Prostate gland (tissue), 2 donors: Measurements from ENCODE around the gene SIPA1. TPM values are rescaled to one million over a fixed set of nuclear protein-coding genes. Genes with fewer than 3 reads are reported as not detected.
A peak's percentile ranks its signal among the peaks of the same experiment; 100 is the strongest.
"Not testable (repeated sequence)": the region's sequence is repeated elsewhere in the genome, so short reads cannot be mapped to it uniquely, and the experiment has no call there.

Source experiments
- DNase-seq: peaks from one replicate; pipeline ENCODE4 v3.0.0-alpha.2; 2019; ENCODE audit warnings: low spot score
- H3K27ac ChIP-seq, 2 donors: fragments of 200-600 bp; sonication (generic); 2 replicates each; pipeline ENCODE4 v1.5.1; 2017 to 2019
- H3K27me3 ChIP-seq: fragments of 200-600 bp; sonication (generic); replicated peaks from 2 replicates; pipeline ENCODE4 v1.5.1; 2019; ENCODE audit not compliant: insufficient read depth
- H3K36me3 ChIP-seq, 2 donors: fragments of 200-600 bp; sonication (generic); 1 replicate in 1 of 2; 2 replicates in 1 of 2; pipeline versions ENCODE4 v1.5.1 to v1.8.1; 2017 to 2019
- H3K4me1 ChIP-seq: fragments of 200-600 bp; sonication (generic); replicated peaks from 2 replicates; pipeline ENCODE4 v1.5.1; 2019
- H3K4me3 ChIP-seq, 2 donors: fragments of 200-600 bp; sonication (generic); 2 replicates each; pipeline ENCODE4 v1.5.1; 2017 to 2019
- H3K9me3 ChIP-seq: fragments of 200-600 bp; sonication (generic); 2 replicates; pipeline ENCODE4 v1.5.1; 2017
- POLR2A ChIP-seq: fragments of 450-650 bp; IDR thresholded peaks from one replicate; pipeline ENCODE4 v1.6.1; 2016; ENCODE audit warnings: antibody characterized with exemption, mild to moderate bottlenecking
- POLR2AphosphoS5 ChIP-seq: sonication (generic); formaldehyde crosslinking; IDR thresholded peaks from one replicate; pipeline ENCODE4 v1.6.1; 2017; ENCODE audit warnings: antibody characterized with exemption
- WGBS: methylation state at CpG from one replicate; pipeline ENCODE4 v1.1.5; 2018; 5-methylcytosine and 5-hydroxymethylcytosine counted together
- intact Hi-C: fragments of 100-400 bp; cut with DNase I; formaldehyde crosslinking; loops from one replicate; pipeline ENCODE4 v1.14.2; 2022
- total RNA-seq, 2 donors: library from RNA; depleted of rRNA; stranded (reverse); fragments of >200 nt; gene quantifications; one replicate each; pipeline ENCODE4 v1.1.0, GENCODE V29; 2016
- TF ChIP-seq, protein P1 (sequence below), 4 experiments: fragments of 200-600 bp in 2 of 4; fragments of 450-650 bp in 2 of 4; sonication (generic) in 2 of 4; IDR thresholded peaks; 1 replicate in 3 of 4; 2 replicates in 1 of 4; pipeline ENCODE4 v1.5.1; 2016 to 2019; ENCODE audit warnings: antibody characterized with exemption in 4 of 4, mild to moderate bottlenecking in 2 of 4, moderate library complexity in 2 of 4

SIPA1 gene
- total RNA-seq, 2 donors from 2014 or later: 38.2 to 45.2 TPM

DNA sequence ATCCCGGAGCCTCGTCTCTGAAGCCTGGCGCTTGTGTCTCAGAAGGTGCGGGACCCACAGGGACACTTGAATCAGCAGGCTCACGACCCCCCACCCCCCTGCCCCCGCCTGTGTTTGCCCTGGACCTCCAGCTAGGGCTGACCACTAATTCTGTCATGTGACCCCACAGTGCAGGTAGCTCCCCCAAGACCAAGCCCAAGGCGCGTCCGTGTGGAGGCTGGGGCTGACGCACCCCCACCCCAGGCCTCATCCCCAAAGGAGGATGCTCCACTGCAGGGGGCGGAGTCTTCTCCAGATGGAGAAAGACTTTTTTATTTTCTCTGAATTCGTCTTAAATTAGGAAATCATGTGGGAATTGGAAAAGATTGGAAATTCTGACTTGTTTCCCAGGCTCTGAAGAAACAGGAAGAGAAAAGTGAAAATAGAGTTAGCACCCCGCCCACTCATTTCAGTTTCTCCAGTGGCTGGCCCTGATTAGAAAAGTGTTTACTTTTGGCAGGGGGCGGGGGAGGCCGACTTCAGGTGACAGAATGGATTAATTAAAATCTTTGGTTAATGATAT is 25.8 kb downstream of the SIPA1 start:
- intact Hi-C loops: loop anchor here (5.0 kb wide), 1 partner anchor 86 kb away; the partner anchor contains the start of gene EHBP1L1
- H3K4me3 ChIP-seq: peak overlapping the region; percentile 97 to 100
- peaks cover 6 to 9% of the 10 kb centered on the region in 2 donors for H3K36me3 ChIP-seq
- WGBS: 3% methylated on average over 13 of the region's 15 CpGs
- H3K27me3 ChIP-seq: no peaks in the 10 kb centered on the region
- H3K9me3 ChIP-seq: no peaks in the 10 kb centered on the region
- DNase-seq: no peak
- peak overlapping the region; percentile 98 to 99 for H3K27ac ChIP-seq
- H3K4me1 ChIP-seq: peaks cover 15% of the 10 kb centered on the region
- TF ChIP-seq POLR2A (peak; percentile 6), POLR2AphosphoS5 (peak; percentile 20)
- TF ChIP-seq, protein P1, sequence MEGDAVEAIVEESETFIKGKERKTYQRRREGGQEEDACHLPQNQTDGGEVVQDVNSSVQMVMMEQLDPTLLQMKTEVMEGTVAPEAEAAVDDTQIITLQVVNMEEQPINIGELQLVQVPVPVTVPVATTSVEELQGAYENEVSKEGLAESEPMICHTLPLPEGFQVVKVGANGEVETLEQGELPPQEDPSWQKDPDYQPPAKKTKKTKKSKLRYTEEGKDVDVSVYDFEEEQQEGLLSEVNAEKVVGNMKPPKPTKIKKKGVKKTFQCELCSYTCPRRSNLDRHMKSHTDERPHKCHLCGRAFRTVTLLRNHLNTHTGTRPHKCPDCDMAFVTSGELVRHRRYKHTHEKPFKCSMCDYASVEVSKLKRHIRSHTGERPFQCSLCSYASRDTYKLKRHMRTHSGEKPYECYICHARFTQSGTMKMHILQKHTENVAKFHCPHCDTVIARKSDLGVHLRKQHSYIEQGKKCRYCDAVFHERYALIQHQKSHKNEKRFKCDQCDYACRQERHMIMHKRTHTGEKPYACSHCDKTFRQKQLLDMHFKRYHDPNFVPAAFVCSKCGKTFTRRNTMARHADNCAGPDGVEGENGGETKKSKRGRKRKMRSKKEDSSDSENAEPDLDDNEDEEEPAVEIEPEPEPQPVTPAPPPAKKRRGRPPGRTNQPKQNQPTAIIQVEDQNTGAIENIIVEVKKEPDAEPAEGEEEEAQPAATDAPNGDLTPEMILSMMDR (IDR thresholded peaks at IDR 0.05): peak in 1 of 4 experiments; percentile 17

DNA sequence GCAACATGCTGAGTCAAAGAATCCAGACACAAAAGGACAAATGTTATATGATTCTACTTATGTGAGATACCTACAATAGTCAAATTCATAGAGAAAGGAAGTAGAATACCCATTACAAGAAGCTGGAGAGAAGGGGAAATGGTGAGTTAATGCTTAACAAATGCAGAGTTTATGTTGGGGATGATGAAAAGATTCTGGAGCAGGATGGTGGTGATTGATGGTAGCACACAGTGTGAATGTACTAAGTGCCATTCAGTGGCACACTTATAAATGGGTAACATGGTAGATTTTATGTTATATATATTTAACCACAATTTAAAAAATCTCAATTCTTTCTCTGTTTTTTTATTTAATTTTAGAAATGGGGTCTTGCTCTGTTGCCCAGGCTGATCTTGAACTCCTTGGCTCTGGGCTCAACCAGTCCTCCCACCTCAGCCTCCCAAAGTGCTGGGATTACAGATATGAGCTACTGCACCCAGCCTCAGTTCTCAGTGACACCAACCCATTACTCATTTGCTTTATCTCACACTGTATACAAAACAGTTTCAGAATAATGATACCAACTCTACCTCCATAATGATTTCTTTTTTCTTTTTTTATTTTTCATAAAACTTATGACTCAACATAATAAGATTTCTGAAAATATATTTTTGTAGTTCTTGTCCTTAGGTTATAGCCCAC is 34.4 kb downstream of the SIPA1 start:
- no peaks in the 10 kb centered on the region for H3K4me1 ChIP-seq
- H3K27ac ChIP-seq: no peak overlapping the region
- H3K9me3 ChIP-seq: no peaks in the 10 kb centered on the region
- H3K27me3 ChIP-seq: no peaks in the 10 kb centered on the region
- no peak for TF ChIP-seq POLR2AphosphoS5
- TF ChIP-seq, protein P1 (IDR thresholded peaks at IDR 0.05): no peak
- TF ChIP-seq POLR2A: no peak
- intact Hi-C loops: no loop called here
- H3K4me3 ChIP-seq: no peak overlapping the region
- no peaks in the 10 kb centered on the region for H3K36me3 ChIP-seq
- no peak for DNase-seq

GRCh38 chr11:65672982-65673381 is 35.1 kb downstream of the SIPA1 start:
- no peak for DNase-seq
- no peaks in the 10 kb centered on the region for H3K36me3 ChIP-seq
- H3K4me1 ChIP-seq: no peaks in the 10 kb centered on the region

GRCh38 chr11:65680192-65680743 is 42.4 kb downstream of the SIPA1 start:
- intact Hi-C loops: no loop called here
- Histone ChIP-seq H3K27ac (no peak overlapping the region), H3K4me1 (no peaks in the 10 kb centered on the region), H3K27me3 (no peaks in the 10 kb centered on the region), H3K36me3 (no peaks in the 10 kb centered on the region), H3K4me3 (no peak overlapping the region), H3K9me3 (no peaks in the 10 kb centered on the region)
- TF ChIP-seq POLR2AphosphoS5 (no peak), POLR2A (no peak)
- TF ChIP-seq, protein P1 (IDR thresholded peaks at IDR 0.05): no peak
- no peak for DNase-seq
- WGBS: 77% methylated on average over 5 of the region's 5 CpGs

More at GRCh38 chr11:65672982-65673381, 35.1 kb downstream of the SIPA1 start:
- H3K27ac ChIP-seq: no peak overlapping the region
- H3K27me3 ChIP-seq: no peaks in the 10 kb centered on the region
- intact Hi-C loops: no loop called here
- no peaks in the 10 kb centered on the region for H3K9me3 ChIP-seq
- no peak for TF ChIP-seq POLR2A
- TF ChIP-seq POLR2AphosphoS5: no peak
- TF ChIP-seq, protein P1 (IDR thresholded peaks at IDR 0.05): no peak
- WGBS: 93% methylated on average over 2 of the region's 2 CpGs
- no peak overlapping the region for H3K4me3 ChIP-seq

GRCh38 chr11:65683480-65683879 is 45.6 kb downstream of the SIPA1 start:
- intact Hi-C loops, H3K4me3 ChIP-seq, H3K9me3 ChIP-seq, DNase-seq, H3K36me3 ChIP-seq, H3K4me1 ChIP-seq, H3K27me3 ChIP-seq, H3K27ac ChIP-seq: not testable (repeated sequence)
- 83% methylated on average over 6 of the region's 6 CpGs for WGBS
